Neutrophil (primary cell): Measurements from ENCODE around the gene JMJD1C.
A peak's percentile ranks its signal among the peaks of the same experiment; 100 is the strongest.
"Not testable (repeated sequence)": the region's sequence is repeated elsewhere in the genome, so short reads cannot be mapped to it uniquely, and the experiment has no call there.

Experiments used
- H3K27ac ChIP-seq: fragments of 200-600 bp; sonication (generic); 2 replicates; pipeline ENCODE4 v1.5.1; 2016; ENCODE audit warnings: mild to moderate bottlenecking, moderate library complexity
- H3K27me3 ChIP-seq: fragments of 200-600 bp; sonication (generic); 2 replicates; pipeline ENCODE4 v1.6.0; 2016; ENCODE audit warnings: mild to moderate bottlenecking
- H3K36me3 ChIP-seq: fragments of 200-600 bp; sonication (generic); 2 replicates; pipeline ENCODE4 v1.5.1; 2017
- H3K4me1 ChIP-seq, 2 experiments: fragments of 200-600 bp in 1 of 2; sonication (generic) in 1 of 2; 1 replicate in 1 of 2; 2 replicates in 1 of 2; pipeline versions ENCODE4 v1.5.1 to v1.6.1; 2013 to 2016; ENCODE audit warnings: low read depth in 1 of 2, low read length in 1 of 2, mild to moderate bottlenecking in 1 of 2, moderate library complexity in 1 of 2; ENCODE audit not compliant: control insufficient read depth in 1 of 2, insufficient read depth in 1 of 2
- H3K4me3 ChIP-seq, 2 experiments: fragments of 200-600 bp in 1 of 2; sonication (generic) in 1 of 2; 1 replicate in 1 of 2; 2 replicates in 1 of 2; pipeline ENCODE4 v1.5.1; 2013 to 2016; ENCODE audit warnings: low read depth in 1 of 2, low read length in 1 of 2, mild to moderate bottlenecking in 1 of 2, moderate library complexity in 1 of 2
- H3K9me3 ChIP-seq: fragments of 200-600 bp; sonication (generic); 2 replicates; pipeline ENCODE4 v1.5.1; 2016
- TF ChIP-seq, protein P1 (sequence below): fragments of 200-600 bp; sonication (generic); IDR thresholded peaks from 2 replicates; pipeline ENCODE4 v1.5.1; 2016; ENCODE audit warnings: antibody characterized with exemption

Gene JMJD1C

GRCh38 chr10:63237396-63237795 lies 228.4 kb downstream of the JMJD1C start:
- Histone ChIP-seq H3K27ac (peak overlapping the region; percentile 95), H3K27me3 (no peaks in the 10 kb centered on the region), H3K9me3 (no peaks in the 10 kb centered on the region), H3K4me1 (peaks cover 79 to 89% of the 10 kb centered on the region in 2 experiments), H3K36me3 (no peaks in the 10 kb centered on the region), H3K4me3 (peak overlapping the region; percentile 33 to 55)
- TF ChIP-seq, protein P1, sequence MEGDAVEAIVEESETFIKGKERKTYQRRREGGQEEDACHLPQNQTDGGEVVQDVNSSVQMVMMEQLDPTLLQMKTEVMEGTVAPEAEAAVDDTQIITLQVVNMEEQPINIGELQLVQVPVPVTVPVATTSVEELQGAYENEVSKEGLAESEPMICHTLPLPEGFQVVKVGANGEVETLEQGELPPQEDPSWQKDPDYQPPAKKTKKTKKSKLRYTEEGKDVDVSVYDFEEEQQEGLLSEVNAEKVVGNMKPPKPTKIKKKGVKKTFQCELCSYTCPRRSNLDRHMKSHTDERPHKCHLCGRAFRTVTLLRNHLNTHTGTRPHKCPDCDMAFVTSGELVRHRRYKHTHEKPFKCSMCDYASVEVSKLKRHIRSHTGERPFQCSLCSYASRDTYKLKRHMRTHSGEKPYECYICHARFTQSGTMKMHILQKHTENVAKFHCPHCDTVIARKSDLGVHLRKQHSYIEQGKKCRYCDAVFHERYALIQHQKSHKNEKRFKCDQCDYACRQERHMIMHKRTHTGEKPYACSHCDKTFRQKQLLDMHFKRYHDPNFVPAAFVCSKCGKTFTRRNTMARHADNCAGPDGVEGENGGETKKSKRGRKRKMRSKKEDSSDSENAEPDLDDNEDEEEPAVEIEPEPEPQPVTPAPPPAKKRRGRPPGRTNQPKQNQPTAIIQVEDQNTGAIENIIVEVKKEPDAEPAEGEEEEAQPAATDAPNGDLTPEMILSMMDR, result no peak

DNA sequence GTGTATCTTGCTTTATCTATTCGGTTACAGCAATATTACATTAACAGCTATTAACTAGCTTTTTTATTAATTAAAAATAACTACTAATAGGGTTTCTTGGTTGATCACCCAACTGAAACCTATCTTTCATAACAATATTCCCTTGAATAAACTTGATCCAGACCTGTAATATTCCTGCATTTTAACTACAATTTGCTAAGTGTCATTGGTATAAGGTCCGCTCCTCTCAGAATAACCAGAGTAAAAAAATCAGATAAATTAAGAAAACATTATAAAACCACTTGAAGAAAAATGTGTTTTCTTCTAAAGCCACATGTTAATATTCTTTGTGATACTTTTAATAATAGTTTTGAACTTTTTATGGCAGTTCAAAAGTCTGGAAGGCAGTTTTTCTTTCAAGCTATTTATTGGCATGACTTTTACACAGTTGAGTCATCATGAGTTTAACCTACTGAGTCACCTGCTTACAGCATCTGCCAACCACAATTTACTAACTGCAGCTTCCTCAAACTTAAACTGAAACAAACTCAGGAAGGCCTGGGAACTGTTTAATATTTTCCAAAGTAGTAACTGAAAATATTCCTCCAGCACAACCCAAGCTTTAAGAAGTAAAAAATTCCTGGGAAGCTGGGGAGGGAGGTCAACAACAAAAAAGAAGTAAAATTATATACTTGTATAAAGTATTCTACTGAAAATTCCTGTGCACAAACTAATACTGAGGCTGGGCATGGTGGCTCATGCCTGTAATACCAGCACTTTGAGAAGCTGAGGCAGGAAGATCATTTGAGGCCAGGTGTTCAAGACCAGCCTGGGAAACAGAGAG lies 229.5 kb downstream of the JMJD1C start:
- Histone ChIP-seq H3K27me3 (no peaks in the 10 kb centered on the region), H3K4me1 (peaks cover 68 to 78% of the 10 kb centered on the region in 2 experiments), H3K9me3 (no peaks in the 10 kb centered on the region), H3K27ac (peak overlapping the region; percentile 95), H3K4me3 (peak overlapping the region; percentile 33 to 55), H3K36me3 (no peaks in the 10 kb centered on the region)
- TF ChIP-seq, protein P1, result no peak

DNA sequence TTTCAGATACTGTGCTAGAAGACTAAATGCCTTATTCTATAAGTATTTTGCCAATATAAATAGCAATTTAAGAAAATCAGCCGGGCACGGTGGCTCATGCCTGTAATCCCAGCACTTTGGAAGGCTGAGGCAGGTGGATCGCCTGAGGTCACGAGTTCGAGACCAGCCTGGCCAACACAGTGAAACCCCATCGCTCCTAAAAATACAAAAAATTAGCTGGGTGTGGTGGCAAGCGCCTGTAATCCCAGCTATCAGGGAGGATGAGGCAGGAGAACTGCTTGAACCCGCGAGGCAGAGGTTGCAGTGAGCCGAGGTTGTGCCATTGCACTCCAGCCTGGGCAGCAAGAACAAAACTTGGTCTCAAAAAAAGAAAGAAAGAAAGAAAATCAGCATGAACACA lies 230.6 kb downstream of the JMJD1C start:
- H3K9me3 ChIP-seq, H3K36me3 ChIP-seq, H3K27me3 ChIP-seq: not testable (repeated sequence)
- Histone ChIP-seq H3K27ac (peak overlapping the region; percentile 95), H3K4me3 (peak overlapping the region in 1 of 2 experiments; percentile 55), H3K4me1 (peaks cover 56 to 66% of the 10 kb centered on the region in 2 experiments)

GRCh38 chr10:63229161-63229560 lies 236.6 kb downstream of the JMJD1C start:
- H3K36me3 ChIP-seq, result no peaks in the 10 kb centered on the region
- H3K4me3 ChIP-seq, result no peak overlapping the region
- H3K27ac ChIP-seq, result no peak overlapping the region
- TF ChIP-seq, protein P1, result no peak
- H3K27me3 ChIP-seq, result no peaks in the 10 kb centered on the region
- H3K4me1 ChIP-seq, result peaks cover 3 to 25% of the 10 kb centered on the region in 2 experiments
- H3K9me3 ChIP-seq, result no peaks in the 10 kb centered on the region

DNA sequence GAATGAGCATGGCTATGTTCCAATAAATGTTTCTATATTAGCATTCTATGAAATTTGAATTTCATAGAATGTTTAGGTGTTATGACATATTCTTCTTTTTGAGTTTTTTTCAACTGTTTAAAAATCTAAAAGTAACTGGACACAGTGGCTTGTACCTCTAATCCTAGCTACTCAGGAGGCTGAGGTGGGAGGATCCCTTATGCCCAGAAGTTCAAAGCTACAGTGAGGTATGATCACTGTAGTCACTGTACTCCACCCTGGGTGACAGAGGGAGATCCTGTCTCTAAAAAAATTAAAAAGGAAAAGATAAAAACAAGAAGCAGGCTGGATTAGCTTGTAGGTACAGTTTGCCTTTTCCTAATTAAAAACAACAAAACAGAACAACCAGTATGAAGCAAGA lies 237.5 kb downstream of the JMJD1C start:
- Histone ChIP-seq H3K27ac (peak overlapping the region; percentile 7), H3K9me3 (no peaks in the 10 kb centered on the region), H3K27me3 (no peaks in the 10 kb centered on the region), H3K4me1 (peaks cover 0 to 20% of the 10 kb centered on the region in 2 experiments), H3K4me3 (no peak overlapping the region), H3K36me3 (peaks cover 5% of the 10 kb centered on the region)
- TF ChIP-seq, protein P1, result no peak

DNA sequence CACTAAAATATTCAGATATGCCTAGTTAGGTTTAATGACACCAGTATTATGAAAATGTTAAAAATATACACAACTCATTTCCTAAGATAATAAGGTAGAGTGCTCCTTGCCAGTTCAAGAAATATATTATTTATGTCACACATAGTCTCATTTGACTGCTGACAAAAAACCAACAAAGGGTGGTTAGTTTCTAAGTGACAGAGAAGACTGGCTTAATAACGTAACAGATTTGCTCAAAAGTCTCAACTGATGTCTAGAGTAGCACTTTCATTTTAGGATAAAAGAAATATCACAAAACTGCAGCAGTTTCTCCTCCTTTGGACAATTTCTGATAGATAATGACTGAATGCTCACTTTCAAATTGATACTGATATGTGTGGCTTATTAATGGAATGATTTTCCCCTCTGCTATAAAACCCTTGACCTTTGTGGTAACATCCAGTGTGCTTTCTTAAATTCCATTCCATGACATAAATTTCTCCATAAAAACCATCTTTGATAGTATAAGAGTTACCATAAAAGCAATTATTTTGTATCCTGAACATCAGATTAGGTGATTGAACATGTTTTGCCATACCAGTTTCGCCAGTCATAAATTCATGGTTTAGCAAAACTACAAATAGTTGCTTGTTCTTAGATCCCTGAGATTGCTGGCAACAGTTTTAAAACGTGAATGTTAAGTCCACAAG lies 238.4 kb downstream of the JMJD1C start:
- H3K9me3 ChIP-seq, result no peaks in the 10 kb centered on the region
- TF ChIP-seq, protein P1, result no peak
- H3K4me1 ChIP-seq, result peaks cover 0 to 16% of the 10 kb centered on the region in 2 experiments
- no peaks in the 10 kb centered on the region for H3K27me3 ChIP-seq
- no peak overlapping the region for H3K4me3 ChIP-seq
- H3K36me3 ChIP-seq, result peaks cover 6% of the 10 kb centered on the region
- peak overlapping the region; percentile 7 for H3K27ac ChIP-seq
